NT2/D1 (cell line): ENCODE data around the gene GRB7.

ENCODE experiments used
- SUZ12 ChIP-seq: IDR thresholded peaks from 2 replicates; pipeline ENCODE4 v1.6.1; 2011; ENCODE audit not compliant: insufficient read length, insufficient read depth; ENCODE audit errors: extremely low read depth
- YY1 ChIP-seq: IDR thresholded peaks from 2 replicates; pipeline ENCODE4 v1.6.1; 2011; ENCODE audit not compliant: insufficient read length, insufficient read depth
- ZNF274 ChIP-seq: IDR thresholded peaks from 2 replicates; pipeline ENCODE4 v1.6.1; 2011; ENCODE audit warnings: mild to moderate bottlenecking, low read depth, low read length

- TF ChIP-seq ZNF274 (no peak), YY1 (no peak), SUZ12 (no peak)
Measured at GRCh38 chr17:39772415-39772814, 34.7 kb downstream of the GRB7 start.
